ENCODE results near the gene PSMD6.

Gene PSMD6

DNA sequence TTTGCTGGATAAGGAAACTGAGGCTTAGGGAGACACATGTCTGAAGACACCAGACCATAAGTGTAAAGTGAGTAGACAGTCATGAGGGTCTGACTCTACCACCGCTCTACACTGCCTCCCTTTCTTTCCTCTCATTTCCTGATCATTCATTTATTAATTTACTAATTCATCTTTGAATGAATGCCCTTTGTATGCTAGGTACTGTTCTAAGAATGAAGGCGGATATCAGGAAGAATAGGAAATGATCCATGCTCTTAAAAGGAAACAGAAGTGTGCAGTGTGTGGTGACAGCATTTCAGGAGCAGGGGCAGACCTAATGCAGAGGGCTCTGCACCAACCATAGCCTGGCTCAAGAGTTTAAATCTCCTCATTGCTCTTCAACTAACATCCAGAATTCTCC lies 31.8 kb upstream of the PSMD6 start:
- ATAC-seq (replicated peaks; ENCODE audit: extremely low read depth, poor library complexity, severe bottlenecking) (no peak), DNase-seq (ENCODE audit: low spot score in 2 of 2) (no peak)
- Mint-ChIP-seq H3K4me1 (no peaks in the 10 kb centered on the region), H3K27ac (ENCODE audit: low read depth) (no peak overlapping the region), H3K36me3 (ENCODE audit: insufficient read depth) (peaks cover 3% of the 10 kb centered on the region), H3K27me3 (peaks cover 47% of the 10 kb centered on the region), H3K4me3 (no peak overlapping the region), H3K9me3 (no peaks in the 10 kb centered on the region)

DNA sequence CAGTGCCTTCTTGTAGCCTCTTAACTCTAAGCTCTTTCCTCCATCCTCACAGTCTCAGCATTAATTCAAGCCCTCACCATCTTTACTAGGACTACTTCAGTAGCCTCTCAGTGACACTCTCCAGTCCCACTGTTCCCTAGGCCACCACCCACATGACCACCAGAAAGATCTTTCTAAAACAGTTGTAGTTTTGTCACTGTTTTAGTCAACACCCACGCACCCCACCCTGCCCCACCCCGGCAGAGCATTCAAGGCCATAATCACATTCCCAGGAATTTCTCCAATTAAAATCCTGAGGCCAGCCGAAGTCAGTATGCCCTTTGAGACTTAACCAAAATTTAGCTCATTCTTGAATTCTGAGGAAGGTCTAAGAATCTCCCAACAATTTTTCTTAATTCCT lies 31.2 kb upstream of the PSMD6 start:
- DNase-seq (ENCODE audit: low spot score in 2 of 2) (no peak), ATAC-seq (replicated peaks; ENCODE audit: extremely low read depth, poor library complexity, severe bottlenecking) (no peak)
- H3K36me3 Mint-ChIP-seq (ENCODE audit: insufficient read depth), result peaks cover 3% of the 10 kb centered on the region
- H3K27me3 Mint-ChIP-seq, result peaks cover 50% of the 10 kb centered on the region
- no peak overlapping the region for H3K27ac Mint-ChIP-seq (ENCODE audit: low read depth)
- H3K4me3 Mint-ChIP-seq, result no peak overlapping the region
- no peaks in the 10 kb centered on the region for H3K9me3 Mint-ChIP-seq
- H3K4me1 Mint-ChIP-seq, result no peaks in the 10 kb centered on the region

DNA sequence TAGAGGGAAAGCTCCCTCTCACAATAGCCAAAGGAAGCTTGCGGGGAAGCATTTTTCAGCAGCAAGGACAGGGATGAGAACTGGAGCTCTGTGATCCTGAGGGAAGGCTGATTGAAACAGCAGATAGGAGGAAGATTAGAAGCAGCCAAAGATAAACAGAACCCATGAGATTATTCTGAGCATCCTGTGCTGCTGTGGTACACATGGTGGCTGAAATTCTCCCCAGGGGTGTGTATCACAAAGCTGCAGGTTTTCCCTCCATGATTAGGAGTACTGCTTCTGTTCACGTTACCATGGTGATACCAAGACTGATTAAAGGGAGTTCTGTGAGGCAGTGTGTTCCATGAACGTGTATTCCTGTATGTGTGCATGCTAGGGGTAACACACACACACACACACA lies 30.3 kb upstream of the PSMD6 start:
- ATAC-seq (replicated peaks; ENCODE audit: extremely low read depth, poor library complexity, severe bottlenecking), result no peak
- no peak for DNase-seq (ENCODE audit: low spot score in 2 of 2)
- no peaks in the 10 kb centered on the region for H3K4me1 Mint-ChIP-seq
- H3K27ac Mint-ChIP-seq (ENCODE audit: low read depth), result no peak overlapping the region
- H3K9me3 Mint-ChIP-seq, result no peaks in the 10 kb centered on the region
- H3K4me3 Mint-ChIP-seq, result no peak overlapping the region
- peaks cover 3% of the 10 kb centered on the region for H3K36me3 Mint-ChIP-seq (ENCODE audit: insufficient read depth)
- H3K27me3 Mint-ChIP-seq, result peaks cover 49% of the 10 kb centered on the region

DNA sequence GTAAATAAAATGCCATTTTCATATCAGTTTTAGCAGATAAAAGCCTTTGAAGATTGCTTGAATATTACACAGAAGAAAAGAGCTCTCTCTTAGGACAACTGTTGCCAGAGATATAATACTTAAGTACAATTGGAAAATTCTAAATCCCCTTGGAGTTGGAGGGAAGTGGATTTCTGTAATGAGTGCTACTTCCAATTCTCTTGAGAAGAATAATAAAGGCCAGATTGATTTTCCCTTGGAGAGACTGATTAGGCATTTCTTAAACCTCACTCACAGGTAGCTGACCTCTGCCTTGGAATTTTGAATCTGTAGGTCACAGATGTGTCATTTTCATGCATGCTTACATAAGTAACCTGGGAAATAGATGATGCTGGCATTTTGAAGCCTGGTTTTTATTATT lies 29.8 kb upstream of the PSMD6 start:
- H3K9me3 Mint-ChIP-seq, result no peaks in the 10 kb centered on the region
- peaks cover 44% of the 10 kb centered on the region for H3K27me3 Mint-ChIP-seq
- H3K4me1 Mint-ChIP-seq, result no peaks in the 10 kb centered on the region
- H3K27ac Mint-ChIP-seq (ENCODE audit: low read depth), result no peak overlapping the region
- H3K4me3 Mint-ChIP-seq, result no peak overlapping the region
- ATAC-seq (replicated peaks; ENCODE audit: extremely low read depth, poor library complexity, severe bottlenecking), result no peak
- DNase-seq (ENCODE audit: low spot score in 2 of 2), result no peak
- H3K36me3 Mint-ChIP-seq (ENCODE audit: insufficient read depth), result peaks cover 3% of the 10 kb centered on the region

DNA sequence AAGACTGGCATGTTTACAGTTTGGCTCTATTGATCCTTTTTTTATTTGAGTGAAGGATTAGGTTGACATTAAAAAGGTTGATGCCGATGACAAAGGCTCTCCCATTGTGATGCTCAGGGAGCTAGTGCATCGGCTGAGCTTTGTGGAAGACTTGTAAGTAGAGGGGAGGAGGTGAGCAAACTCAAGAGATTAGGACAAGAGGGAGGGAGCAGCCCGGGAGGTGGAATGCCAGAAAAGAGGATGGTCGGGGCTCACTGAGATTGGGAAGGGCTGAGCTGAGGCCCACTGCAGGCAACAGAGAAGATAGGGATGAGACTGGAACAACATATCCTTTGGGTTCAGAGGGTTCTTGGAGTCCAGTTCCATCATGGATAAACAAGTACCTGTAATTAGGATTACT lies 26.5 kb upstream of the PSMD6 start:
- DNase-seq (ENCODE audit: low spot score in 2 of 2), result no peak
- H3K9me3 Mint-ChIP-seq, result no peaks in the 10 kb centered on the region
- H3K27me3 Mint-ChIP-seq, result peaks cover 42% of the 10 kb centered on the region
- no peak overlapping the region for H3K27ac Mint-ChIP-seq (ENCODE audit: low read depth)
- no peak for ATAC-seq (replicated peaks; ENCODE audit: extremely low read depth, poor library complexity, severe bottlenecking)
- no peak overlapping the region for H3K4me3 Mint-ChIP-seq
- H3K36me3 Mint-ChIP-seq (ENCODE audit: insufficient read depth), result peaks cover 1% of the 10 kb centered on the region
- H3K4me1 Mint-ChIP-seq, result no peaks in the 10 kb centered on the region

DNA sequence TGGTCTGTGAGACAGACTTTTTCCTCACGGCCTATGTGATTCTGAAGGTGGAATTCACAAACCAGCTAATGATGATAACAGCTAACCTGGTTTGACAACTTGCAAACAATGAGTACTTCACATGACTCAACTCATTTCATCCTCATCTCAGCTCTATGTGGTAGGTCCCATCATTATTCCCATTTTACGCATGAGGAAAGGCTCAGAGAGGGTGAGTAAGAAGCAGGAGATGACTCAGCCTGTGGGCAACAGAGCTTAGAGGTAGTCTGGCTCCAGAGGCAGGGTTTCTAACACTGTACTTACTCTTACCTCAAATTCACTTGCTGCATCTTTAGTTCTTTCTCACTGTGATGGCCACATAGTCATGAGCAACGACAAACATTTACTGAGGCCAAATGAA lies 25.8 kb upstream of the PSMD6 start:
- ATAC-seq (replicated peaks; ENCODE audit: extremely low read depth, poor library complexity, severe bottlenecking), result no peak
- H3K36me3 Mint-ChIP-seq (ENCODE audit: insufficient read depth), result no peaks in the 10 kb centered on the region
- H3K27ac Mint-ChIP-seq (ENCODE audit: low read depth), result no peak overlapping the region

DNA sequence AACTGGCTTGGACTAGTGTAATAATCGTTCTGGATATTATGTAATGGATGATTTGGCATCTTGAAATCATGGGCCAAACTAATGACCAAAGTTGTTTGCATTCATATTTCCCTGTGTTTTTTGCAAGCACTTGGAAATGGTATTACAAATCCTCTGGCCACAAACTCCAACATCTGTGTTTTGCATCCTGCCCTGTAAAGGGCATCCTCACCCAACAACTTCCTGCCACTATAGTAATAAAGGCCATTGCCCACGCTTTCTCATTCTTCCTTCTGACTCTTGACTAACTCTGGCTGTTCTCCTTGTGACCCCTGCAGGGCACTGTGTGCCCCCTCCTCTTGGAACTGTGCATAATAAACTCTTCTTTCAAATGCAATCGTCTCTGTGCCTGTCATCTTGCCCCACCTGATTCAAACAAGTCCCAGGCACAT lies 25.4 kb upstream of the PSMD6 start:
- Mint-ChIP-seq H3K4me1 (no peaks in the 10 kb centered on the region), H3K27ac (ENCODE audit: low read depth) (no peak overlapping the region), H3K4me3 (no peak overlapping the region), H3K9me3 (no peaks in the 10 kb centered on the region), H3K27me3 (peaks cover 54% of the 10 kb centered on the region), H3K36me3 (ENCODE audit: insufficient read depth) (no peaks in the 10 kb centered on the region)
- DNase-seq (ENCODE audit: low spot score in 2 of 2) (no peak), ATAC-seq (replicated peaks; ENCODE audit: extremely low read depth, poor library complexity, severe bottlenecking) (no peak)

More for the DNA sequence above, 25.8 kb upstream of the PSMD6 start:
- DNase-seq (ENCODE audit: low spot score in 2 of 2), result no peak
- no peak overlapping the region for H3K4me3 Mint-ChIP-seq
- H3K27me3 Mint-ChIP-seq, result peaks cover 49% of the 10 kb centered on the region
- no peaks in the 10 kb centered on the region for H3K9me3 Mint-ChIP-seq
- H3K4me1 Mint-ChIP-seq, result no peaks in the 10 kb centered on the region

DNA sequence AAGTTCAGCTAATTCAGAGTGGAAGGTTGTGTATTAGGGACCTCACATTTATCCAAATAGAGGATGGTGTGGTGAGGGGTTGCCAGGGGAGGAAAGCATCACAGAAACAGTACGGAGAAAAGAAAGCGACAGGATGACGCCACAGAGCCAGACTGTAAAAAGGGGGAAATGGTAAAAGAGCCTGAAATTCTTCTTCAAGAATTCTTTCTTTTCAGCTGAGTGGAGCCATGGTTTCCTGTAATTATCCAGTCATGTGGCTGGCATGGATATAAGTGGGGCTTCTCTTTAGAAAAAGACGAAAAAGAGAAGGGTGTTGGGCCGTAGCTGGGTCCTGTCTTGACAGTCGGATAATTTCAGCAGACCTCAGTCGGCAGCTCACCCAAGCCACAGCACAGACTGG lies 24.5 kb upstream of the PSMD6 start:
- DNase-seq (ENCODE audit: low spot score in 2 of 2) (no peak), ATAC-seq (replicated peaks; ENCODE audit: extremely low read depth, poor library complexity, severe bottlenecking) (no peak)
- Mint-ChIP-seq H3K27ac (ENCODE audit: low read depth) (no peak overlapping the region), H3K36me3 (ENCODE audit: insufficient read depth) (no peaks in the 10 kb centered on the region), H3K4me1 (no peaks in the 10 kb centered on the region), H3K4me3 (no peak overlapping the region), H3K9me3 (no peaks in the 10 kb centered on the region), H3K27me3 (peaks cover 62% of the 10 kb centered on the region)

DNA sequence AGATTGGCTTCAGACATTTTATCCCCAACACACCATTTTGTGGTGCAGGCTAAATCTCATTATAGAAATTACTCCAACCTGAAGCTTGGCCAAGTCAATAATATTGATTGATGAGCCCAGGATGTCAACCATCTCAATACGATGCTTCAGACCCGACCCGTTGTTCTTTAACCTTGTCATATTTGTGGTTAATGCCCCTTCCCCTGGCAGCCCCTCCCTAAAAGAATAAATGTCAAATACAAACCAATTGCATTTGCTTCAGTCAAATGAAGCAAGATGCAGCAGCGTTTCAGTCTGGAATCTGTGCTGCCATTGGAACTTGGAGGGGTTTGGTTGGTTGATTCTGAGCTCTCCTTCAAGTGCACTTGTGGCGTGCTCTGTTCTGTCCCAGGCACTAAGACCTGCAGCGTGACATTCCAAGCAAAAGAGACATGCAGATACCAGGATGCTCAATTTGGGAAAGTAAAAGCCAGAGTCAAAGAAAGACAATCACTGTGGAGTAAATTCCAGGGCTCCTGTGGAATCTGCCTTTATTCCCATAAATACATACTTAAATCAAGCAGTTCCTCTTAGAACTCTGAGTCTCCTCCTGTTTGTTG lies 23.8 kb upstream of the PSMD6 start:
- Mint-ChIP-seq H3K4me3 (no peak overlapping the region), H3K4me1 (no peaks in the 10 kb centered on the region), H3K27me3 (peaks cover 64% of the 10 kb centered on the region), H3K36me3 (ENCODE audit: insufficient read depth) (no peaks in the 10 kb centered on the region), H3K27ac (ENCODE audit: low read depth) (no peak overlapping the region), H3K9me3 (no peaks in the 10 kb centered on the region)
- no peak for DNase-seq (ENCODE audit: low spot score in 2 of 2)
- no peak for ATAC-seq (replicated peaks; ENCODE audit: extremely low read depth, poor library complexity, severe bottlenecking)

DNA sequence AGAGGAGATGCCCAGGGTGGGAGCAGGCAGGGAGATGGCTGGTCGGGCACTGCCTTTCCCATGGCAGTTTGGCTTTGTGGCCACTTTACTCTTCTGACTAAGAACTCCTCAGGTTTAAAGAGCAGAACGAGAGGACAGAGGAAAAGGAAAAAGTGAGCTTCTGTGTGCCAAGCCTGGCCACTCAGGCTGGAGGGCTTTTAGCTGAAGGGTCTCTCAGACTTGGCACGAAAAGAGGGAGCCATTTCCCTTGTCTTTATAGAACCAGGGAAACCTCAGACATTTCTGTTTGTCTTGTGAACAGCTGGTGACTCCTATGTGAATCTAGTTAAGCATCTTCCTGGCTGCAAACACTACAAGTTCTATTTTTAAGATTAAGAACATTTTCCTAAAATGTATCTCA lies 23.3 kb upstream of the PSMD6 start:
- H3K9me3 Mint-ChIP-seq, result no peaks in the 10 kb centered on the region
- no peaks in the 10 kb centered on the region for H3K4me1 Mint-ChIP-seq
- no peak overlapping the region for H3K4me3 Mint-ChIP-seq
- peaks cover 64% of the 10 kb centered on the region for H3K27me3 Mint-ChIP-seq
- DNase-seq (ENCODE audit: low spot score in 2 of 2) (no peak), ATAC-seq (replicated peaks; ENCODE audit: extremely low read depth, poor library complexity, severe bottlenecking) (no peak)
- H3K27ac Mint-ChIP-seq (ENCODE audit: low read depth), result no peak overlapping the region
- H3K36me3 Mint-ChIP-seq (ENCODE audit: insufficient read depth), result peaks cover 1% of the 10 kb centered on the region

DNA sequence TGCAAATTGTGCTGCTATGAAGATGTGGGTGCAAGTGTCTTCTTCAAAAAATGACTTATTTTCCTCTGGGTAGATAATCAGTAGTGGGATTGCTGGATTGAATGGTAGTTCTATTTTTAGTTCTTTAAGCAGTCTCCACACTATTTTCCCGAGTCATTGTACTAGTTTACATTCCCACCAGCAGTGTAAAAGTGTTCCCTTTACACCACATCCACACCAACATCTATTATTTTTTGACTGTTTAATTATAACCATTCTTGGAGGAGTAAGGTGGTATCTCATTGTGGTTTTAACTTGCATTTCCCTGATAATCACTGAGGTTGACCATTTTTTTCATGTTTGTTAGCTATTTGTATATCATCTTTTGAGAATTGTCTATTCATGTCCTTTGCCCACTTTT lies 19.7 kb upstream of the PSMD6 start:
- H3K36me3 Mint-ChIP-seq (ENCODE audit: insufficient read depth), result peaks cover 1% of the 10 kb centered on the region
- no peak for DNase-seq (ENCODE audit: low spot score in 2 of 2)
- H3K4me3 Mint-ChIP-seq, result no peak overlapping the region
- no peak overlapping the region for H3K27ac Mint-ChIP-seq (ENCODE audit: low read depth)
- H3K9me3 Mint-ChIP-seq, result no peaks in the 10 kb centered on the region
- H3K27me3 Mint-ChIP-seq, result peaks cover 84% of the 10 kb centered on the region
- ATAC-seq (replicated peaks; ENCODE audit: extremely low read depth, poor library complexity, severe bottlenecking), result no peak
- no peaks in the 10 kb centered on the region for H3K4me1 Mint-ChIP-seq

DNA sequence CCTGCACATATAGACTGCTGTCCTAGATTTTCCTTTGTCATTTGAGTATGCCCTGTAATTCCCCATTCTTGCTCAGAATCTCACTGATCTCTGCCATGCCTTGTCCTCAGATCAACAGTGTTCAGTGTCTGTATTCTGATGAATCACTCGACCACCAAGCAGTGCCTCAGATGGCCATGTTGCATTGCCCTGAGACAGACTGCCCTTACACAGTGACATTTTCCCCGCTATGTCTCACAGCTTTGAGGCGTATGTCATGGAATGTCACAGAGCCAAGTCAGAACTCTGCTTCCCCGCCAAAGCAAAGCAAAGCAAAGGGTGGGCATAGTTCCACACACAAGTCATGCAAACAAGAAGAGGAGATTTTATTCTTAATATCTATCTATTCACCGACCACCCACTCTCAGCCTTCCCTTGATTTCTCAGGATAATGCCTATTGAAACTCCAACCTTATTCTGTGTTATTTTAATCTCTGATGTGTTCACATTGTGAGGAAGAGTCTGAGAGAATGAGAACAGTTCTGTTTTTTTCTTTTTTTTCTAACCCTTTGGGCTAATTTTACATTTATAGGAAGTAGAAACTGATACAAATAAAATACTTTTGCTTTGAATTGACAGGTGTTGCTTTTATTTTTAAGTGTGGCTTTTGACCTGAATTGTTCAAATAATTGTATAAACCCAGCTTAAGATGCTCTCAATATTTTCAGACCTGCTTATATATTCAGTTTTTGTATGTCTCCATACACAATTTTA lies 16.9 kb upstream of the PSMD6 start:
- Mint-ChIP-seq H3K4me3 (no peak overlapping the region), H3K9me3 (no peaks in the 10 kb centered on the region), H3K27ac (ENCODE audit: low read depth) (no peak overlapping the region), H3K4me1 (no peaks in the 10 kb centered on the region), H3K36me3 (ENCODE audit: insufficient read depth) (peaks cover 1% of the 10 kb centered on the region), H3K27me3 (peaks cover 62% of the 10 kb centered on the region)
- no peak for ATAC-seq (replicated peaks; ENCODE audit: extremely low read depth, poor library complexity, severe bottlenecking)
- DNase-seq (ENCODE audit: low spot score in 2 of 2), result no peak

DNA sequence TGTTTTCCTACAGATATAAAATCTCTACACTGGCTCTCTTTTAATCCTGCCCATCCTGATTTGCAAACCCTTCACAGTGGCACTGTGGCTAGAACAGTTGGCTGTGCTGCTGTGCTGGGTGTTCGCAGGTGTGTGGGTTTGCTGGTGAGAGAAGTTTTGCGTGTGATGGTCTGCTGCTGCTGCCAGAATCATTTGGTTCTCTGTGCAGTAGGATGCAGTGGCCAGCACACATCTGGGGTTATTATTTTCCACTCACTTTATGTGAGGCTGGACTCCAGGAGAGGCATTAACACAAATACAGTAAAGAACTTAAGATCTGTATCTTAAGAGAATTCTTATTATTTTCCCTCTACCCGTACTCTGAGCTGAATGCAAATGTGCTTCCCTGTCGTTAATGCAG lies 16.0 kb upstream of the PSMD6 start:
- Mint-ChIP-seq H3K36me3 (ENCODE audit: insufficient read depth) (peaks cover 1% of the 10 kb centered on the region), H3K27ac (ENCODE audit: low read depth) (no peak overlapping the region), H3K4me1 (no peaks in the 10 kb centered on the region), H3K27me3 (peaks cover 53% of the 10 kb centered on the region), H3K4me3 (no peak overlapping the region), H3K9me3 (no peaks in the 10 kb centered on the region)
- no peak for DNase-seq (ENCODE audit: low spot score in 2 of 2)
- ATAC-seq (replicated peaks; ENCODE audit: extremely low read depth, poor library complexity, severe bottlenecking), result no peak

Measured in central memory CD8-positive, alpha-beta T cell (primary cell).